ENCODE measurements around the gene RPS8.
"Not testable (repeated sequence)": the region's sequence is repeated elsewhere in the genome, so short reads cannot be mapped to it uniquely, and the experiment has no call there.

RPS8 gene

DNA sequence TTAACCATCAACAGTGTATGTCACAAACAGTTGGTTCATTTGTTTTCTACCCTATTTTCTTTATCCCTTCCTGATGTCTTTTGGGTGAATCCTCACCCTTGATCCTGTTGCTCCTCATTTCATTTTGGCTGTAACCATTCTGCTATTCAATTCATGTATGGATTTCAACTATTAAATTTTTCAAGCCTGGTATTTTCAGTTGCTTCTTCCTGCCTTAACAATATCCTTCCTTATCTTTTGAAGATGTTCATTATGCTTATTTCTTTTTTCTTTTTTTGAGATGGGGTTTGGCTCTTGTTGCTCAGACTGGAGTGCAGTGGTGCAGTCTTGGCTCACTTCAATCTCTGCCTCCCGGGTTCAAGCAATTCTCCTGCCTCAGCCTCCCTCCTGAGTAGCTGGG is 41.6 kb upstream of the RPS8 start:
- Histone ChIP-seq H3K27ac (ENCODE audit: low read depth, low read length) (no peak overlapping the region), H2AFZ (ENCODE audit: low read depth, low read length, severe bottlenecking) (no peak overlapping the region)

DNA sequence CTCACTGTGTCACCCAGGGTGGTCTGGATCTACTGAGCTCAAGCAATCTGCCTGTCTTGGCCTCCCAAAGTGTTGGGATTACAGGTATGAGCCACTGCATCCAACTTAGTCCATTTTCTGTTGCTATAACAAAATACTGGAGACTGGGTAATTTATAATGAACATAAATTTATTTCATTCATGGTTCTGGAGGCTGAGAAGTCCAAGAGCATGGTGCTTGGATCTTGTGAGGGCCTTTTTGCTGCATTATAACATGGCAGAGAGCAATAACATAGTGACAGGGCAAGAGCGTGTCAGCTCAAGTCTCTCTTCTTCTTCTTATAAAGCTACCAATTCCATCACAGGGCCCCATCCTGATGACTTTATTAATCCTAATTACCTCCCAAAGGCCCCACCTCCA is 39.3 kb upstream of the RPS8 start:
- H3K27me3 ChIP-seq (ENCODE audit: low read length): no peaks in the 10 kb centered on the region
- H3K9me3 ChIP-seq (ENCODE audit: insufficient read depth, low read length): no peaks in the 10 kb centered on the region
- peaks cover 9% of the 10 kb centered on the region for H3F3A ChIP-seq (ENCODE audit: insufficient read depth)
- no peak overlapping the region for H3K4me3 ChIP-seq (ENCODE audit: insufficient read depth, low read length, poor library complexity, severe bottlenecking)
- H3K79me2 ChIP-seq (ENCODE audit: insufficient read depth, low read length): peaks cover 13% of the 10 kb centered on the region
- no peaks in the 10 kb centered on the region for H3K9me2 ChIP-seq (replicated peaks; ENCODE audit: insufficient read depth, low read length)
- H3K27ac ChIP-seq (ENCODE audit: low read depth, low read length): no peak overlapping the region
- TF ChIP-seq, protein P1, sequence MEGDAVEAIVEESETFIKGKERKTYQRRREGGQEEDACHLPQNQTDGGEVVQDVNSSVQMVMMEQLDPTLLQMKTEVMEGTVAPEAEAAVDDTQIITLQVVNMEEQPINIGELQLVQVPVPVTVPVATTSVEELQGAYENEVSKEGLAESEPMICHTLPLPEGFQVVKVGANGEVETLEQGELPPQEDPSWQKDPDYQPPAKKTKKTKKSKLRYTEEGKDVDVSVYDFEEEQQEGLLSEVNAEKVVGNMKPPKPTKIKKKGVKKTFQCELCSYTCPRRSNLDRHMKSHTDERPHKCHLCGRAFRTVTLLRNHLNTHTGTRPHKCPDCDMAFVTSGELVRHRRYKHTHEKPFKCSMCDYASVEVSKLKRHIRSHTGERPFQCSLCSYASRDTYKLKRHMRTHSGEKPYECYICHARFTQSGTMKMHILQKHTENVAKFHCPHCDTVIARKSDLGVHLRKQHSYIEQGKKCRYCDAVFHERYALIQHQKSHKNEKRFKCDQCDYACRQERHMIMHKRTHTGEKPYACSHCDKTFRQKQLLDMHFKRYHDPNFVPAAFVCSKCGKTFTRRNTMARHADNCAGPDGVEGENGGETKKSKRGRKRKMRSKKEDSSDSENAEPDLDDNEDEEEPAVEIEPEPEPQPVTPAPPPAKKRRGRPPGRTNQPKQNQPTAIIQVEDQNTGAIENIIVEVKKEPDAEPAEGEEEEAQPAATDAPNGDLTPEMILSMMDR (IDR thresholded peaks at IDR 0.05; ENCODE audit: insufficient read depth, low read length, poor library complexity, severe bottlenecking): no peak
- no peak for TF ChIP-seq EZH2phosphoT487 (conservative IDR thresholded peaks at IDR 0.05; ENCODE audit: low read length)
- H2AFZ ChIP-seq (ENCODE audit: low read depth, low read length, severe bottlenecking): no peak overlapping the region
- no peak overlapping the region for H3K4me2 ChIP-seq (ENCODE audit: low read depth, low read length, poor library complexity, severe bottlenecking)
- no peak overlapping the region for H3K9ac ChIP-seq (ENCODE audit: low read length)
- H4K20me1 ChIP-seq (ENCODE audit: low read depth, low read length): no peaks in the 10 kb centered on the region
- peaks cover 5% of the 10 kb centered on the region for H3K36me3 ChIP-seq (ENCODE audit: low read length)

More for the DNA sequence above, 41.6 kb upstream of the RPS8 start:
- Histone ChIP-seq H3K9me2 (replicated peaks; ENCODE audit: insufficient read depth, low read length) (no peaks in the 10 kb centered on the region), H3K27me3 (ENCODE audit: low read length) (no peaks in the 10 kb centered on the region), H4K20me1 (ENCODE audit: low read depth, low read length) (no peaks in the 10 kb centered on the region), H3K79me2 (ENCODE audit: insufficient read depth, low read length) (no peaks in the 10 kb centered on the region), H3K9me3 (ENCODE audit: insufficient read depth, low read length) (no peaks in the 10 kb centered on the region), H3F3A (ENCODE audit: insufficient read depth) (peaks cover 27% of the 10 kb centered on the region), H3K9ac (ENCODE audit: low read length) (no peak overlapping the region), H3K36me3 (ENCODE audit: low read length) (no peaks in the 10 kb centered on the region), H3K4me3 (ENCODE audit: insufficient read depth, low read length, poor library complexity, severe bottlenecking) (no peak overlapping the region), H3K4me2 (ENCODE audit: low read depth, low read length, poor library complexity, severe bottlenecking) (no peak overlapping the region)
- no peak for TF ChIP-seq EZH2phosphoT487 (conservative IDR thresholded peaks at IDR 0.05; ENCODE audit: low read length)
- TF ChIP-seq, protein P1 (IDR thresholded peaks at IDR 0.05; ENCODE audit: insufficient read depth, low read length, poor library complexity, severe bottlenecking): no peak

DNA sequence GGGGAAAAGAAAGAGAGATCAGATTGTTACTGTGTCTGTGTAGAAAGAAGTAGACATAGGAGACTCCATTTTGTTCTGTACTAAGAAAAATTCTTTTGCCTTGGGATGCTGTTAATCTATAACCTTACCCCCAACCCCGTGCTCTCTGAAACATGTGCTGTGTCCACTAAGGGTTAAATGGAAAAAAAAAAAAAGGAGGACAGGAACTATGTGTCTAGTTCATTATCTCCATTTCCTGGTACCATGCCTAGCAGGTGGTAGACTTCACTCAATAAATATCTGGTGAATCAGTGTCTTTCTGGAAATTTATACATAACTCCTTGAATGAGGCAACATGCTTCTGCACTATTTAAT is 36.4 kb upstream of the RPS8 start:
- H3K4me2 ChIP-seq (ENCODE audit: low read depth, low read length, poor library complexity, severe bottlenecking): peak overlapping the region; percentile 95
- H3K4me3 ChIP-seq (ENCODE audit: insufficient read depth, low read length, poor library complexity, severe bottlenecking): peak overlapping the region; percentile 80
- H3K9me2 ChIP-seq (replicated peaks; ENCODE audit: insufficient read depth, low read length): not testable (repeated sequence)

DNA sequence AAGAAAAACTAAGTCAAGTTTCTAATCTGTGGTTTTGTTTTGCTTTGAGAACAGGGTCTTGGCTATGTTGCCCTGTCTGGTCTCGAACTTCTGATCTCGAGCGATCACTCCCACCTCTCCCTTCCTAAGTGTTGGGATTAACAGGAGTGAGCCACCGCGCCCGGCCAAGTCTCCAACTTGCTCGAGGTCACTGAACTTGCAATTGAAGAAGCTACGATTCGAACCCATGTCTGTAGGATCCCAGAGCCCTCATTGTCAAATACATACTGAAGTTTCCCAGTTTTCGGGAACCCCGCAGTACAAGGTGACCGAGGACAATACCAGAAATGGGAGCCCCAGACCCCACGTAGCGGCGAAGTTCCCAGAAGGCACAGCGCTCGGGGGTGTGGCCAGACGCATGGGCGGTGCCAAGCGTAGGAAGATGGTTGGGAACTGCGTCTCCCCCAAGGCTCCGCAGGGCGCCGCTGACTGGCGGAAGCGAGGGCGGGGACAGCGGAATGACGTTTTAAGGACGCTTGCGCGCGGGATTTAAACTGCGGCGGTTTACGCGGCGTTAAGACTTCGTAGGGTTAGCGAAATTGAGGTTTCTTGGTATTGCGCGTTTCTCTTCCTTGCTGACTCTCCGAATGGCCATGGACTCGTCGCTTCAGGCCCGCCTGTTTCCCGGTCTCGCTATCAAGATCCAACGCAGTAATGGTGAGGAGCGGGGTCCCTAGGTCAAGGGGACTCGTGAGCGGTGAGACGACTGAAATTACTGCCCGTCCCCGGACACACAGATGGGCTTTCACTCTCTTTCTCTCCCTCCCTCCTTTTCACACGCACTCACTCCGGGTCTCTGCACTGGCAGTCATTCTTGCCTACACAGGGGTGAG is 35.8 kb upstream of the RPS8 start, which contains the start of gene KIF2C:
Gene KIF2C (plus strand): TSS at position 531 of the 872 bp plus-strand sequence. CDS start 96 bp downstream, at position 627.
- Histone ChIP-seq H3K27me3 (ENCODE audit: low read length) (no peaks in the 10 kb centered on the region), H3K27ac (ENCODE audit: low read depth, low read length) (peak within 1 kb of the TSS; percentile 77), H4K20me1 (ENCODE audit: low read depth, low read length) (no peaks in the 10 kb centered on the region), H2AFZ (ENCODE audit: low read depth, low read length, severe bottlenecking) (peak within 1 kb of the TSS; percentile 45), H3K4me3 (ENCODE audit: insufficient read depth, low read length, poor library complexity, severe bottlenecking) (peak within 1 kb of the TSS; percentile 80), H3K9me2 (replicated peaks; ENCODE audit: insufficient read depth, low read length) (no peaks in the 10 kb centered on the region), H3K4me2 (ENCODE audit: low read depth, low read length, poor library complexity, severe bottlenecking) (peak within 1 kb of the TSS; percentile 97), H3F3A (ENCODE audit: insufficient read depth) (no peaks in the 10 kb centered on the region), H3K36me3 (ENCODE audit: low read length) (peaks cover 11% of the 10 kb centered on the region), H3K79me2 (ENCODE audit: insufficient read depth, low read length) (peaks cover 43% of the 10 kb centered on the region), H3K9ac (ENCODE audit: low read length) (peak within 1 kb of the TSS; percentile 95), H3K9me3 (ENCODE audit: insufficient read depth, low read length) (no peaks in the 10 kb centered on the region)
- TF ChIP-seq, protein P1 (IDR thresholded peaks at IDR 0.05; ENCODE audit: insufficient read depth, low read length, poor library complexity, severe bottlenecking): no peak
- TF ChIP-seq EZH2phosphoT487 (conservative IDR thresholded peaks at IDR 0.05; ENCODE audit: low read length): no peak

More for the DNA sequence above, 36.4 kb upstream of the RPS8 start:
- Histone ChIP-seq H3K79me2 (ENCODE audit: insufficient read depth, low read length) (peaks cover 37% of the 10 kb centered on the region), H3K9ac (ENCODE audit: low read length) (peak overlapping the region; percentile 95), H2AFZ (ENCODE audit: low read depth, low read length, severe bottlenecking) (peak overlapping the region; percentile 45), H3K36me3 (ENCODE audit: low read length) (peaks cover 11% of the 10 kb centered on the region), H3K27ac (ENCODE audit: low read depth, low read length) (peak overlapping the region; percentile 63)
- not testable (repeated sequence) for H3K27me3 ChIP-seq (ENCODE audit: low read length); H3F3A ChIP-seq (ENCODE audit: insufficient read depth); H3K9me3 ChIP-seq (ENCODE audit: insufficient read depth, low read length); H4K20me1 ChIP-seq (ENCODE audit: low read depth, low read length)

Data from SU-DHL-6 (cell line).